Right cardiac atrium (tissue), 5 donors: Measurements from ENCODE around the gene CCDC70. TPM values are rescaled to one million over a fixed set of nuclear protein-coding genes. Genes with fewer than 3 reads are reported as not detected.

Source experiments
- ATAC-seq, 2 donors: fragments of 200-7000 bp; cut with Tn5 transposase; one replicate each; pipeline versions ENCODE4 v1.8.0 to v1.9.1; 2020; ENCODE audit warnings: moderate library complexity in 2 of 2, mild to moderate bottlenecking in 1 of 2
- DNase-seq, 3 donors: peaks; one replicate each; pipeline ENCODE4 v3.0.0-alpha.2; 2020
- H3K27ac ChIP-seq: one replicate; pipeline ENCODE4 v1.5.1; 2013; ENCODE audit warnings: mild to moderate bottlenecking, low read length, control low read depth, moderate library complexity
- H3K27me3 ChIP-seq: one replicate; pipeline ENCODE4 v1.6.1; 2013; ENCODE audit not compliant: control insufficient read depth, insufficient read depth
- H3K4me1 ChIP-seq: one replicate; pipeline ENCODE4 v1.6.1; 2013; ENCODE audit warnings: low read length; ENCODE audit not compliant: control insufficient read depth, insufficient read depth
- H3K4me3 ChIP-seq: one replicate; pipeline ENCODE4 v1.5.1; 2013; ENCODE audit warnings: low read length, control low read depth
- H3K9me3 ChIP-seq: one replicate; pipeline ENCODE4 v1.6.1; 2013; ENCODE audit warnings: low read length; ENCODE audit not compliant: control insufficient read depth
- WGBS: extraction: QIAGEN DNeasy Blood & Tissue Kit; methylation state at CpG from one replicate; pipeline ENCODE4 v1.1.7; 2013; 5-methylcytosine and 5-hydroxymethylcytosine counted together
- intact Hi-C, 4 donors: fragments of 100-400 bp; cut with DNase I; formaldehyde crosslinking; loops; one replicate each; pipeline versions ENCODE4 v1.11.0 to v1.14.0; 2022 to 2023
- polyA plus RNA-seq: library from polyadenylated mRNA; stranded (reverse); fragments of 200-250 nt; gene quantifications from one replicate; pipeline ENCODE4 v1.2.3, GENCODE V29; 2013
- total RNA-seq, 4 donors: library from RNA; stranded (reverse); fragmentation: NEBNext Ultra II Directional; extraction: Animal tissue kit (Norgen Biotek cat#: 25700); gene quantifications; one replicate each; pipeline ENCODE4 v1.2.1, GENCODE V29; 2021
- donor health status: healthy with polysubstance abuse.
- donor health status: DM: no; HTN: yes; CAD: no.
- donor health status: DM: no; HTN: no; CAD: no.
- donor health status: DM: no; HTN: yes; CAD: no; lungs with severe emphysema.
- donor health status: DM: yes; HTN: yes; CAD: no.

CCDC70 gene
- total and polyA plus RNA-seq, 5 donors = 0.07 TPM; not detected in 4

DNA sequence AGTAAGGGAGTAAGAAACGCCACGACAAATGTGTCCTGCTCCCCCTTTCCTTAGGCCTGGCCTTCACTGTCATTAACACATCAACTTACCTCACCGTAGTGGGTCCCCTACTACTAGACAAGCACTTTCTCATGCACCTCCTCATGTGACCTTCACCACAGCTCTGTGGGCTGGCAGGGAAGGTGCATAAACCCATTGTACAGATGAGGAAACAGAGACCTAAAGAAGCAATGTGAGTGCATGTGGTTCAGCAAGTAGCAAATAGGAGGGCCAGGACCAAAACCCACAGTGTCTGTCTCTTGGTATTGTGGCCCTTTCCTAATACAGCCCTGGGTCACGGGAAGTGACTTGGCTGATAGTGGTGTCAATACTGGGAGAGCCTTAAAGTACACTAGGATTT, 5.3 kb downstream of the CCDC70 start:
- no peaks in the 10 kb centered on the region for H3K4me1 ChIP-seq
- no peak overlapping the region for H3K27ac ChIP-seq
- DNase-seq (no peak), ATAC-seq (no peak)
- no peaks in the 10 kb centered on the region for H3K27me3 ChIP-seq
- 96% methylated on average over 4 of the region's 4 CpGs for WGBS
- H3K9me3 ChIP-seq = no peaks in the 10 kb centered on the region
- H3K4me3 ChIP-seq = no peak overlapping the region
- intact Hi-C loops = no loop called here

- intact Hi-C loops = no loop called here
- Histone ChIP-seq H3K9me3 (no peaks in the 10 kb centered on the region), H3K4me3 (no peak overlapping the region), H3K4me1 (no peaks in the 10 kb centered on the region), H3K27ac (no peak overlapping the region), H3K27me3 (no peaks in the 10 kb centered on the region)
- WGBS = 84% methylated on average over 6 of the region's 6 CpGs
- ATAC-seq (no peak), DNase-seq (no peak)
Observed at GRCh38 chr13:51869916-51870315, 8.1 kb downstream of the CCDC70 start.

DNA sequence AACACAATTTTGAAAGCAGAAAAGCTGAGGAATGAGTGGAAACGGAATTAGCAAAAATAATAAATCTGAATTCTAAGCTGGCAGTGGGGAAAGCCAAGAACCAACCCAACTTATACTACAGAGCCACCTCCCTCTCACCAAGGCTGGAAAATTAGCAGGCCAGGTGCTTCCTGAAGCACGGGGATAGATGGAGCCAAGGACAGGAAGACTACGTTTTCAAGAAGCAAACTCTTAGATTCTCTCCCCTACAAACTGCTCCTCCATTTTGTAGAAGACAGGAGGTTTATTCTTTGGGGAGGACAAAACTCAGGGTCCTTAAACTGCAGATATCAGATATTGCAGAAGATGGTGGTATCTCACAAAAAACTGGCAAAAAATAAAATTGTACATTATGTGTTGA, 8.8 kb downstream of the CCDC70 start:
- H3K27me3 ChIP-seq = no peaks in the 10 kb centered on the region
- no peak overlapping the region for H3K27ac ChIP-seq
- no peaks in the 10 kb centered on the region for H3K4me1 ChIP-seq
- no peak for DNase-seq
- H3K9me3 ChIP-seq = no peaks in the 10 kb centered on the region
- H3K4me3 ChIP-seq = no peak overlapping the region
- intact Hi-C loops = no loop called here
- no peak for ATAC-seq
- 58% methylated on average over 3 of the region's 3 CpGs for WGBS

GRCh38 chr13:51873117-51873798, 11.5 kb downstream of the CCDC70 start:
- ATAC-seq = no peak
- H3K4me1 ChIP-seq = no peaks in the 10 kb centered on the region
- 92% methylated on average over 6 of the region's 6 CpGs for WGBS
- H3K4me3 ChIP-seq = no peak overlapping the region
- H3K9me3 ChIP-seq = no peaks in the 10 kb centered on the region
- intact Hi-C loops = no loop called here
- no peaks in the 10 kb centered on the region for H3K27me3 ChIP-seq
- no peak for DNase-seq
- no peak overlapping the region for H3K27ac ChIP-seq

DNA sequence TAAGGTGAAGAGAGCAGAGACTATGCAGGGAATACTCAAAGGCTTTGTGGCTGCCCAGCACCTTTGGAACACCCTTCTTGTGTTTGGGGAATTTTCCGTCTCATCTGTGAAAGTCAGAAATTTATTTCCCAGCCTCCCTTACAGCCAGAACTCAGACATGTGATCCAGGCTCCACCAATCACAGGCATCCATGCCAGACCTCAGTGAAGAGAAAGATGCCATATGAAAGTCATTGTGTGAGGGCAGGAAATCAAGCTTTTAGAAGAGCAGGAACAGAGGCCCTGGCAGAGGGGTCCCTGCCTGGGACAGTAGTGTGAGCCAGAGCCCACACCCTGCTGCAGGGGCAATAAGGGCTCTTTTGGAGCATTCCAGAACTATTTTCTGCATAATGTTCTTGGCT, 12.1 kb downstream of the CCDC70 start:
- Histone ChIP-seq H3K4me1 (no peaks in the 10 kb centered on the region), H3K27me3 (no peaks in the 10 kb centered on the region), H3K9me3 (no peaks in the 10 kb centered on the region), H3K27ac (no peak overlapping the region), H3K4me3 (no peak overlapping the region)
- WGBS = 94% methylated on average over 1 of the region's 1 CpG
- intact Hi-C loops = no loop called here
- no peak for DNase-seq
- no peak for ATAC-seq

GRCh38 chr13:51874651-51875050, 12.9 kb downstream of the CCDC70 start:
- no peak overlapping the region for H3K27ac ChIP-seq
- intact Hi-C loops = no loop called here

DNA sequence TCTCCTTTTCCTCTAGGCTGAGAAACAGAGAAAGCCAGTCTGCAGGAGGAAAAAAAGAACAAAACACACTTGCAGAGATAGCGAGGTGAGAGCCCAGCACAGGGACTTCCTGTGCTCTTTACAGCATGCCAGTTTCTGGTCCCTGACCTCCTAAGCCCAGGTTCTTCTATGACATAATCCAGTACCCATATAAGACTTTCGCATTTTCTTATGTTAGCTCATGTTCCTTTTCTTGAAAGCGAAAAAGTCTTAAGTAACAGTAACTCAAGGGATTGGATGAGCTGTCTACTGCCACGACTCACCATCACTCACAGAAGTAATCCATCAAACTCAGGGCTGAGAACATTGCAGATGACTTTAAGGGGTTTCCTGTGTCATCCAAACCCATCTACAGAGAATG, 17.4 kb downstream of the CCDC70 start:
- intact Hi-C loops = no loop called here
- DNase-seq = no peak
- no peak for ATAC-seq
- 85% methylated on average over 4 of the region's 4 CpGs for WGBS
- H3K4me3 ChIP-seq = no peak overlapping the region
- no peak overlapping the region for H3K27ac ChIP-seq
- H3K4me1 ChIP-seq = no peaks in the 10 kb centered on the region
- H3K27me3 ChIP-seq = no peaks in the 10 kb centered on the region
- no peaks in the 10 kb centered on the region for H3K9me3 ChIP-seq

More at GRCh38 chr13:51874651-51875050, 12.9 kb downstream of the CCDC70 start:
- Histone ChIP-seq H3K27me3 (no peaks in the 10 kb centered on the region), H3K9me3 (no peaks in the 10 kb centered on the region), H3K4me1 (no peaks in the 10 kb centered on the region), H3K4me3 (no peak overlapping the region)
- WGBS = 90% methylated on average over 11 of the region's 11 CpGs
- ATAC-seq (no peak), DNase-seq (no peak)

DNA sequence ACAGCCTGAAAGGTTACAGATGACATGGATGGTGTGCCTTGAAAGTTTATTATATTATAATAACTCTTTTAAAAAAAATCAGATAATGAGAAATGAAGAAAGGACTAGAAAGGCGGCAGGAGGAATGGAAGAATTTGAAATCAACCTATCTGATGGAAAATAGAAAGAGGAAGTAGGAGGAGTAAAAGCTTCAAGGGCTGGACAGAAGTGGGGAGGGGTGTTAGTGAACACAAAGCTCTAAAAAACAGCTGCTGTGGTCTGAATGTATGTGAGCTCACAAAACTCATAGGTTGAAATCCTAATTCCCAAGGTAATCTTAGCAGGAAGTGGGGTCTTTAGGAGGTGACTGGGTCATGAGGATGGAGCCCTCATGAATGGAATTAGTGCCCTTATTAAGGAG, 19.5 kb downstream of the CCDC70 start:
- WGBS = 85% methylated on average over 1 of the region's 1 CpG
- ATAC-seq = no peak
- intact Hi-C loops = no loop called here

GRCh38 chr13:51882570-51883225, 20.9 kb downstream of the CCDC70 start:
- ATAC-seq = no peak
- H3K9me3 ChIP-seq = no peaks in the 10 kb centered on the region
- no peak overlapping the region for H3K4me3 ChIP-seq
- WGBS = 97% methylated on average over 6 of the region's 6 CpGs
- no peaks in the 10 kb centered on the region for H3K27me3 ChIP-seq
- no peak for DNase-seq
- intact Hi-C loops = no loop called here
- H3K27ac ChIP-seq = no peak overlapping the region
- no peaks in the 10 kb centered on the region for H3K4me1 ChIP-seq

More for the DNA sequence above, 19.5 kb downstream of the CCDC70 start:
- no peak overlapping the region for H3K4me3 ChIP-seq
- DNase-seq = no peak
- H3K4me1 ChIP-seq = no peaks in the 10 kb centered on the region
- no peaks in the 10 kb centered on the region for H3K9me3 ChIP-seq
- no peak overlapping the region for H3K27ac ChIP-seq
- no peaks in the 10 kb centered on the region for H3K27me3 ChIP-seq

DNA sequence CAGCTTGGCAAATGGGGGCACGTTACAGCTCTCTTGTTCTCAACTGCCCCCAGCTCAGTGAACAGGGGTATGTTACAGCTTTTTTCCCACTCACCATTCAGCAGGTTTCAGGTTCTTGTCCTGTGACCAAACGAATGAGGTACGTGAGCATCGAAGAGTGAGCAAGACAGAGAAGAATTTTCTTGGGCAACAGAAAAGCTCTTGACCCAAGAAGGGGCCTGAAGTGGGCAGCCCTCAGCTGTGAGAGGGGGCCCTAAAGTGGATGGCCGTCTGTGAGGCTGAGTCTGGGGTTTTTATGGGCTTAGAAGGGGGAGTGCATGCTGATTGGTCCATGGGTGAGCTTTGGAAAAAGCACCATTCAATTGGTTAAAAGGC, 21.4 kb downstream of the CCDC70 start:
- Histone ChIP-seq H3K4me3 (no peak overlapping the region), H3K4me1 (no peaks in the 10 kb centered on the region), H3K27ac (no peak overlapping the region), H3K27me3 (no peaks in the 10 kb centered on the region), H3K9me3 (no peaks in the 10 kb centered on the region)
- WGBS = 73% methylated on average over 5 of the region's 5 CpGs
- no peak for DNase-seq
- ATAC-seq = no peak
- intact Hi-C loops = no loop called here

DNA sequence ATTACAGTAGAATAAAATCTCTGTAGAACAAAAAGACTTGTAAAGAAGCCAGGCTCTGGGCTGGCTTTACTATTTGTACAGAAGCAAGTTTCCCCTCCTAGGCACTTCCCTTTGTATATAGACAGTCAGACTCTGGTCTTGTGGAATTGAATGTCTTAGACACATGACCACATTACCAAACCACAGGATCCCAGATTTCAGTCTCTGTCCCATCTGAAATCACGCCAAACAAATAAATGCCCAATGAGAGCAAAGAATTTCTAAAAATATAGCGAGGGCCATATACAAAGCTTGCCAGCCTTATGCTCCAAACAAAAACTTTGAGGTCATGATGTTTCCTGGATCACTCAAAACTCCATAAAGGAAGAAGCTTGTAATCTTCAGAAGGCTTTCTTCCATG, 23.9 kb downstream of the CCDC70 start:
- no peak overlapping the region for H3K4me3 ChIP-seq
- WGBS = 83% methylated on average over 2 of the region's 2 CpGs
- no peaks in the 10 kb centered on the region for H3K9me3 ChIP-seq
- intact Hi-C loops = no loop called here
- no peaks in the 10 kb centered on the region for H3K27me3 ChIP-seq
- DNase-seq = no peak
- no peaks in the 10 kb centered on the region for H3K4me1 ChIP-seq
- no peak for ATAC-seq
- no peak overlapping the region for H3K27ac ChIP-seq
